ENCODE measurements around the gene FBXW12. TPM values are rescaled to one million over a fixed set of nuclear protein-coding genes. Genes with fewer than 3 reads are reported as not detected.

Gene FBXW12
- total RNA-seq, 1 experiment from 2014 or later, result not detected

GRCh38 chr3:48428572-48429316, 56.7 kb downstream of the FBXW12 start:
- Histone ChIP-seq H3K36me3 (ENCODE audit: low read depth, low read length) (peaks cover 7% of the 10 kb centered on the region), H3K79me2 (ENCODE audit: low read length) (peaks cover 19% of the 10 kb centered on the region), H3K4me1 (ENCODE audit: insufficient read depth, low read length) (peaks cover 25% of the 10 kb centered on the region), H3K27me3 (ENCODE audit: low read length) (no peaks in the 10 kb centered on the region), H3K9ac (ENCODE audit: low read length) (peak overlapping the region; percentile 68), H3K27ac (ENCODE audit: low read length) (no peak overlapping the region), H3K9me3 (ENCODE audit: low read length) (no peaks in the 10 kb centered on the region), H2AFZ (ENCODE audit: low read length) (peak overlapping the region; percentile 92), H3F3A (ENCODE audit: low read length, unreplicated experiment) (no peaks in the 10 kb centered on the region), H3K9me2 (replicated peaks; ENCODE audit: low read length) (no peaks in the 10 kb centered on the region), H3K4me3 (ENCODE audit: low read length) (peak overlapping the region; percentile 83), H4K20me1 (ENCODE audit: low read length) (no peaks in the 10 kb centered on the region), H3K4me2 (ENCODE audit: low read length) (peak overlapping the region; percentile 98)
- ChIA-PET POLR2A (ENCODE audit: unreplicated experiment) (interaction anchor here (0.6 kb wide), 1 partner anchor 12 kb away, joined by 4 read pairs; no protein-coding TSS in a partner anchor), CTCF (interaction anchor here (0.6 to 0.9 kb wide), 2 partner anchors 28 to 155 kb away, joined by 3 to 4 read pairs; no protein-coding TSS in a partner anchor)
- DNase-seq (peak; percentile 43), ATAC-seq (peak; percentile 43)
- BruUV-seq (replicated peaks), result no TSS peak
- TF ChIP-seq EZH2 (IDR thresholded peaks at IDR 0.05; ENCODE audit: low read length, unreplicated experiment) (no peak), EZH2phosphoT487 (IDR thresholded peaks at IDR 0.05; ENCODE audit: borderline replicate concordance, low read length) (no peak), CTCF (conservative IDR thresholded peaks at IDR 0.05; ENCODE audit: low read depth, low read length) (no peak)
- intact Hi-C loops (cut with micrococcal nuclease), result no loop called here

- no TSS peak for BruUV-seq (replicated peaks)
- peak; percentile 51 for DNase-seq
- H3F3A ChIP-seq (ENCODE audit: low read length, unreplicated experiment), result no peaks in the 10 kb centered on the region
- peak overlapping the region; percentile 92 for H2AFZ ChIP-seq (ENCODE audit: low read length)
- TF ChIP-seq EZH2phosphoT487 (IDR thresholded peaks at IDR 0.05; ENCODE audit: borderline replicate concordance, low read length), result no peak
- H3K36me3 ChIP-seq (ENCODE audit: low read depth, low read length), result peaks cover 11% of the 10 kb centered on the region
- intact Hi-C loops (cut with micrococcal nuclease), result no loop called here
- H3K4me1 ChIP-seq (ENCODE audit: insufficient read depth, low read length), result peaks cover 25% of the 10 kb centered on the region
- H4K20me1 ChIP-seq (ENCODE audit: low read length), result no peaks in the 10 kb centered on the region
- H3K9ac ChIP-seq (ENCODE audit: low read length), result peak overlapping the region; percentile 68
- ChIA-PET POLR2A (ENCODE audit: unreplicated experiment) (no interaction called here), CTCF (no interaction called here)
- H3K27ac ChIP-seq (ENCODE audit: low read length), result peak overlapping the region; percentile 50
- peak; percentile 49 for ATAC-seq
- peak overlapping the region; percentile 98 for H3K4me2 ChIP-seq (ENCODE audit: low read length)
- H3K27me3 ChIP-seq (ENCODE audit: low read length), result no peaks in the 10 kb centered on the region
- H3K79me2 ChIP-seq (ENCODE audit: low read length), result peaks cover 19% of the 10 kb centered on the region
- peak overlapping the region; percentile 83 for H3K4me3 ChIP-seq (ENCODE audit: low read length)
- no peaks in the 10 kb centered on the region for H3K9me2 ChIP-seq (replicated peaks; ENCODE audit: low read length)
- H3K9me3 ChIP-seq (ENCODE audit: low read length), result no peaks in the 10 kb centered on the region
Observed at GRCh38 chr3:48429317-48429959, 57.4 kb downstream of the FBXW12 start.

- H4K20me1 ChIP-seq (ENCODE audit: low read length), result no peaks in the 10 kb centered on the region
- intact Hi-C loops (cut with micrococcal nuclease), result no loop called here
- TSS peak; percentile 20 for BruUV-seq (replicated peaks)
- H3K4me1 ChIP-seq (ENCODE audit: insufficient read depth, low read length), result peaks cover 25% of the 10 kb centered on the region
- H3K4me2 ChIP-seq (ENCODE audit: low read length), result peak within 1 kb of the TSS; percentile 98
- peaks cover 13% of the 10 kb centered on the region for H3K36me3 ChIP-seq (ENCODE audit: low read depth, low read length)
- peak within 1 kb of the TSS; percentile 92 for H2AFZ ChIP-seq (ENCODE audit: low read length)
- TF ChIP-seq CTCF (conservative IDR thresholded peaks at IDR 0.05; ENCODE audit: low read depth, low read length) (no peak), EZH2 (IDR thresholded peaks at IDR 0.05; ENCODE audit: low read length, unreplicated experiment) (no peak), EZH2phosphoT487 (IDR thresholded peaks at IDR 0.05; ENCODE audit: borderline replicate concordance, low read length) (no peak)
- peak within 1 kb of the TSS; percentile 68 for H3K9ac ChIP-seq (ENCODE audit: low read length)
- peak within 1 kb of the TSS; percentile 83 for H3K4me3 ChIP-seq (ENCODE audit: low read length)
- H3K9me2 ChIP-seq (replicated peaks; ENCODE audit: low read length), result no peaks in the 10 kb centered on the region
- H3F3A ChIP-seq (ENCODE audit: low read length, unreplicated experiment), result no peaks in the 10 kb centered on the region
- H3K27me3 ChIP-seq (ENCODE audit: low read length), result no peaks in the 10 kb centered on the region
- peak within 1 kb of the TSS; percentile 50 for H3K27ac ChIP-seq (ENCODE audit: low read length)
- DNase-seq, result peak; percentile 63
- H3K79me2 ChIP-seq (ENCODE audit: low read length), result peaks cover 19% of the 10 kb centered on the region
- peak; percentile 18 for ATAC-seq
- POLR2A ChIA-PET (ENCODE audit: unreplicated experiment), result no interaction called here
- H3K9me3 ChIP-seq (ENCODE audit: low read length), result no peaks in the 10 kb centered on the region
- CTCF ChIA-PET, result no interaction called here
Observed at GRCh38 chr3:48429960-48430707, 58.1 kb downstream of the FBXW12 start, which contains the start of gene PLXNB1. Gene PLXNB1 (minus strand): TSS chr3:48430086. CDS start chr3:48424611, 5,475 bp downstream.
